GM12878 (cell line): ENCODE data around the gene ATP7B.

Source experiments
- EZH2 ChIP-seq: IDR thresholded peaks from 2 replicates; pipeline ENCODE4 v1.6.1; 2012; ENCODE audit warnings: low read depth, mild to moderate bottlenecking, control low read depth, inconsistent platforms, low read length, borderline replicate concordance; ENCODE audit not compliant: control insufficient read depth
- POLR2A ChIP-seq: IDR thresholded peaks from 2 replicates; pipeline ENCODE4 v1.6.1; 2011; ENCODE audit warnings: low read depth, mild to moderate bottlenecking, low read length
- RAD21 ChIP-seq: IDR thresholded peaks from 2 replicates; pipeline ENCODE4 v1.6.1; 2011; ENCODE audit warnings: mild to moderate bottlenecking, low read depth, low read length, moderate library complexity; ENCODE audit not compliant: insufficient read depth
- RBBP5 ChIP-seq: fragments of 200-600 bp; sonication (generic); conservative IDR thresholded peaks from 2 replicates; pipeline ENCODE4 v1.6.1; 2016
- RCOR1 ChIP-seq: conservative IDR thresholded peaks from 2 replicates; pipeline ENCODE4 v1.6.1; 2012; ENCODE audit warnings: low read depth, low read length, improper control_type of control experiment
- SRF ChIP-seq, 2 experiments: IDR thresholded peaks; 2 replicates each; pipeline ENCODE4 v1.6.1; 2011; ENCODE audit warnings: low read depth in 2 of 2, low read length in 2 of 2, mild to moderate bottlenecking in 1 of 2, moderate library complexity in 1 of 2
- STAT3 ChIP-seq: IDR thresholded peaks from 2 replicates; pipeline ENCODE4 v1.6.1; 2011; ENCODE audit warnings: low read depth, low read length, improper control_type of control experiment
- USF2 ChIP-seq: IDR thresholded peaks from 2 replicates; pipeline ENCODE4 v1.6.1; 2011; ENCODE audit warnings: low read depth, low read length, improper control_type of control experiment, borderline replicate concordance
- ZNF24 ChIP-seq: fragments of 450-650 bp; IDR thresholded peaks from 2 replicates; pipeline ENCODE4 v1.6.1; 2017; ENCODE audit warnings: antibody characterized with exemption, mild to moderate bottlenecking
- ZZZ3 ChIP-seq: IDR thresholded peaks from 2 replicates; pipeline ENCODE4 v1.6.1; 2011; ENCODE audit warnings: low read depth; ENCODE audit not compliant: control insufficient read depth, insufficient read length
- TF ChIP-seq, protein P1 (sequence below), 3 experiments: IDR thresholded peaks in 2 of 3; conservative IDR thresholded peaks in 1 of 3; 2 replicates each; pipeline ENCODE4 v1.5.1; 2011; ENCODE audit warnings: low read depth in 3 of 3, low read length in 3 of 3, mild to moderate bottlenecking in 3 of 3, control low read depth in 2 of 3, moderate library complexity in 2 of 3, inconsistent platforms in 1 of 3, mixed read lengths in 1 of 3; ENCODE audit not compliant: control insufficient read depth in 2 of 3, insufficient read depth in 1 of 3; ENCODE audit errors: extremely low read depth in 1 of 3

DNA sequence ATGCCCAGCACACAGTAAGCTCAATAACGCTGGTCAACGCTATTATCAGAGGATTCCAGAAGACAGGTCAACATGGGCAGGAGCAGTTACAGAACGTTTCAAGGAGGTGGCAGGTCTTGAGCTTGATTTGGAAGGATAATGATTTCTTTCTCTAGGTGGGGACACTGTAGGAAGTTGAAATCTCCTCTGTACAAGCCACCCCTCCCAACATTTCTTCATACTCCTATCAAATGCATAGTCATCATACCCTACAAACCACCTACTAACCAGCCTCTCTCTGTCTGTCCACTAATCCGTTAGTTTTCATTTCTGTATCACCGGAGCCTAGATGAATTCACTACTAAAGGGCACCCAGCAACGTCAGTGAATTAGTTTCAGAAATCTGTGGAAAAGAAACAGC is 1.3 kb downstream of the ATP7B start:
- TF ChIP-seq USF2 (no peak), POLR2A (no peak), RAD21 (no peak), RBBP5 (no peak), ZNF24 (no peak), STAT3 (no peak), SRF (IDR thresholded peaks at IDR 0.05; ENCODE audit: low read depth in 2 of 2, low read length in 2 of 2) (no peak), RCOR1 (no peak), ZZZ3 (no peak), EZH2 (no peak)
- TF ChIP-seq, protein P1, sequence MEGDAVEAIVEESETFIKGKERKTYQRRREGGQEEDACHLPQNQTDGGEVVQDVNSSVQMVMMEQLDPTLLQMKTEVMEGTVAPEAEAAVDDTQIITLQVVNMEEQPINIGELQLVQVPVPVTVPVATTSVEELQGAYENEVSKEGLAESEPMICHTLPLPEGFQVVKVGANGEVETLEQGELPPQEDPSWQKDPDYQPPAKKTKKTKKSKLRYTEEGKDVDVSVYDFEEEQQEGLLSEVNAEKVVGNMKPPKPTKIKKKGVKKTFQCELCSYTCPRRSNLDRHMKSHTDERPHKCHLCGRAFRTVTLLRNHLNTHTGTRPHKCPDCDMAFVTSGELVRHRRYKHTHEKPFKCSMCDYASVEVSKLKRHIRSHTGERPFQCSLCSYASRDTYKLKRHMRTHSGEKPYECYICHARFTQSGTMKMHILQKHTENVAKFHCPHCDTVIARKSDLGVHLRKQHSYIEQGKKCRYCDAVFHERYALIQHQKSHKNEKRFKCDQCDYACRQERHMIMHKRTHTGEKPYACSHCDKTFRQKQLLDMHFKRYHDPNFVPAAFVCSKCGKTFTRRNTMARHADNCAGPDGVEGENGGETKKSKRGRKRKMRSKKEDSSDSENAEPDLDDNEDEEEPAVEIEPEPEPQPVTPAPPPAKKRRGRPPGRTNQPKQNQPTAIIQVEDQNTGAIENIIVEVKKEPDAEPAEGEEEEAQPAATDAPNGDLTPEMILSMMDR (IDR thresholded peaks at IDR 0.05 in 2 of 3, conservative IDR thresholded peaks at IDR 0.05 in 1 of 3; ENCODE audit: control insufficient read depth in 2 of 3, extremely low read depth in 1 of 3, insufficient read depth in 1 of 3, low read depth in 3 of 3, low read length in 3 of 3) = no peak
